HFF-Myc (cell line): Measurements from ENCODE around the gene OTOG.
"Not testable (repeated sequence)": the region's sequence is repeated elsewhere in the genome, so short reads cannot be mapped to it uniquely, and the experiment has no call there.

Experiments used
- DNase-seq: peaks from one replicate; pipeline ENCODE4 v3.0.0-alpha.2; 2011; ENCODE audit warnings: low read depth; ENCODE audit errors: extremely low read depth
- H3K4me3 ChIP-seq: replicated peaks from 2 replicates; pipeline ENCODE4 v1.5.1; 2011; ENCODE audit warnings: low read depth, mild to moderate bottlenecking, control low read depth, low read length
- TF ChIP-seq, protein P1 (sequence below): IDR thresholded peaks from 2 replicates; pipeline ENCODE4 v1.5.1; 2012; ENCODE audit warnings: mild to moderate bottlenecking, low read depth, low read length, control low read depth; ENCODE audit errors: missing control alignments

Gene OTOG

DNA sequence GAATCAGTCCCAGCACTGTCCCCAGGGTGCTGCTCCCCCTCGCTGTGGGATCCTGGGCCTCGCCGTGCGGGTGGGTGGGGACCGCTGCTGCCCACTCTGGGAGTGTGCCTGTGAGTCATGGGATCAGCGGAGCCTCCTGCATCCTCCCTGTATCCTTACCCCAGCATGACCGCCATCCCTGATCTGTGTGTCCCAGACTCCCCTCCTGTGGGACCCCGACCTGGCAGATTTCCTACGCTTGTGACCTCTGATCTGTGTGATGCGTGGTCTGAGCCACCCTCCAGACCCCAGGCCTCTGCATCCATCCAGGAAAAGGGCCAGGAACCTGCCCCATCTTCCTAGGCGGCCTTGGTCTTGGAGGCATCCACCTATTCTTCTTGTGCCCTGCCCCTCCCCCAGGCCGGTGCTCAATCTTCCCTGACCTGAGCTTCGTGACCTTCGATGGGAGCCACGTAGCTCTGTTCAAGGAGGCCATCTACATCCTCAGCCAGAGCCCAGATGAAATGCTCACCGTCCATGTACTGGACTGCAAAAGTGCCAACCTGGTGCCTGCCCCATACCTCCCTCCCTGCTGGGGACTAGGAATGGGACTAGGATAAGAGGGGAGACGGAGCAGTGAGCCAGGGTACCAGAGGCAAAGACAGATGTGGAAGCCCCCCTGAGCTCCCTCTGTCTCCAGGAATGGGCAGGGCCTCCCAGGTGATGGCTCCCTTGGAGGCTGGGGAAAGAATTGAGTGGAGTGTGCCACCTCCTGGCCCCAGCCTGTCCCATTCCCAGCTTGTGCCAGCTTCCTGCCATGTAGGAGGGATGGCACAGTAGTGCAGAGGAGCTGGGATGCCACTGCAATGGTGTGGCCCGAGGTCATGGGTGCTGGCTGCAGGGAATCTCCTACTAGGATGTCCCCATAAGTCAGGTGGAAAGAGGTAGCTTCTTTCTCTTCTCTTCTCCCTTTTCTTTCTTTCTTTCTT, 65.4 kb downstream of the OTOG start:
- H3K4me3 ChIP-seq, result no peak overlapping the region
- DNase-seq, result no peak
- TF ChIP-seq, protein P1, sequence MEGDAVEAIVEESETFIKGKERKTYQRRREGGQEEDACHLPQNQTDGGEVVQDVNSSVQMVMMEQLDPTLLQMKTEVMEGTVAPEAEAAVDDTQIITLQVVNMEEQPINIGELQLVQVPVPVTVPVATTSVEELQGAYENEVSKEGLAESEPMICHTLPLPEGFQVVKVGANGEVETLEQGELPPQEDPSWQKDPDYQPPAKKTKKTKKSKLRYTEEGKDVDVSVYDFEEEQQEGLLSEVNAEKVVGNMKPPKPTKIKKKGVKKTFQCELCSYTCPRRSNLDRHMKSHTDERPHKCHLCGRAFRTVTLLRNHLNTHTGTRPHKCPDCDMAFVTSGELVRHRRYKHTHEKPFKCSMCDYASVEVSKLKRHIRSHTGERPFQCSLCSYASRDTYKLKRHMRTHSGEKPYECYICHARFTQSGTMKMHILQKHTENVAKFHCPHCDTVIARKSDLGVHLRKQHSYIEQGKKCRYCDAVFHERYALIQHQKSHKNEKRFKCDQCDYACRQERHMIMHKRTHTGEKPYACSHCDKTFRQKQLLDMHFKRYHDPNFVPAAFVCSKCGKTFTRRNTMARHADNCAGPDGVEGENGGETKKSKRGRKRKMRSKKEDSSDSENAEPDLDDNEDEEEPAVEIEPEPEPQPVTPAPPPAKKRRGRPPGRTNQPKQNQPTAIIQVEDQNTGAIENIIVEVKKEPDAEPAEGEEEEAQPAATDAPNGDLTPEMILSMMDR, result no peak

DNA sequence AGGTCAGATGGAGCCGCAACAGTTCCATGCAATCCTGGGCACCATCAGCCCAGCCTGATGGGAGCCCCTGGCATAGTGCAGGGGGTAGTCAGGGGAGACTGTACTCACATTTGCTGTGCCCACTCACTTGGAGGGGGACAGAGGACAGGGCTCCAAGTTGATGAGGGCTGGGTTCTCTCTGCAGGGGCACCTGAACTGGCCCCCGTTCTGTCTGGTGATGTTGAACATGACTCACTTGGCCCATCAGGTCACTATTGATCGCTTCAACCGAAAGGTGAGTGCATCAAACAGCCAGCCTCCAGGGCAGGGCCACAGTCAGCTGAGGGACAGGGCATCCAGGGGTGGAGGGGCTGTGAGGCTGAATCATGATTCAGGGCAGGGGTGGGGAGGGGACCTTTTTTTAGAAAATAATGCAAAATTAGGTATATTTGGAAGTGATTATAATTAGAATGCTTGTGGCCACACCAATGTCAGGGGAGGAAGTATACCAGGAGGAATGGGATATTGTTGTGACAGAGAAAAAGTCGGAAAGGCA, 66.4 kb downstream of the OTOG start:
- no peak for DNase-seq

DNA sequence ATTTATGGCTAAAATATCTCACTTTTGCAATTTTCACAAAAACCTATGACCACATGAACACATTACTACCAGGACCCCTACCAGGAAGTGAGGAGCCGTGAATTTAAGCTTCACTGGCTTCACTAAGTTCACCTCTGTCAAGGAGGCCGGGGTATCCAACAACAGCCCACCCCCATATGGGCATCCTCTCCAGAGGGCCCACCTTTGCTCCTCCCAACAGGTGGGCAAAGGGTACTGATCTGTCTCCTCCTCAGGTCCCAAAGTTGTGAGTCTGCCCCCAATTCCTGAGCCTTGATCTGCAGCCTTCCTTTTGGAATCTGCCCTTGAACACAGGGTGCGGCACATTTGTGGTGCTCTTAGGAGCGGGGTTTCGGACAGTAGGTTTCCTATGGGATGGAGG, 66.9 kb downstream of the OTOG start:
- H3K4me3 ChIP-seq, result no peak overlapping the region
- no peak for DNase-seq
- TF ChIP-seq, protein P1, result no peak

More for the DNA sequence above, 66.4 kb downstream of the OTOG start:
- TF ChIP-seq, protein P1, result no peak
- no peak overlapping the region for H3K4me3 ChIP-seq

DNA sequence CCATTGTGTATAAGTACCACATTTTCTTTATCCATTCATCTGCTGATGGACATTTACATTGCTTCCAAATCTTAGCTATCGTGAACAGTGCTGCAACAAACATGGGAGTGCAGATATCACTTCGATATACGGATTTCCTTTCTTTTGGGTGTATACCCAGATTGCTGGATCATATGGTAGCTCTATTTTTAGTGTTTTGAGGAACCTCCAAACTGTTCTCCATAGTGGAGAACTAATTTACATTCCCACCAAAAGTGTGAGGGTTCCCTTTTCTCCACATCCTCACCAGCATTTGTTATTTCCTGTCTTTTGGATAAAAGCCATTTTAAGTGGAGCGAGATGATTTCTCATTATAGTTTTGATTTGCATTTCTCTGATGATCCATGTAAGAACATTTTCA, 75.7 kb downstream of the OTOG start:
- H3K4me3 ChIP-seq, DNase-seq: not testable (repeated sequence)

DNA sequence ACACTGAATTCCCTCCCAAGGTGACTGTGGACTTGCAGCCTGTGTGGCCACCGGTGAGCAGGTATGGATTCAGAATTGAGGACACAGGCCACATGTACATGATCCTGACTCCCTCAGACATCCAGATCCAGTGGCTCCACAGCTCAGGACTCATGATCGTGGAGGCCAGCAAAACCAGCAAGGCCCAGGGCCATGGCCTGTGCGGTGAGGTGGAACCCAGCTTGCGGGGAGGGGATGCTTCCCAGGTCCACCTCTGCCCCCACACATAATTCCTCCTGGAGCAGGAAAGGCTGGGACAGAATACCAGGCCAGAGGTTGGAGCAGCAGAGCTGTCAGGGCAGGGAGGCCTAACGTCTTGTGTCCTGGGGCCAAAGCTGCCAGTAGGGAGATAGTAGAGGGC, 82.1 kb downstream of the OTOG start:
- TF ChIP-seq, protein P1, result no peak
- DNase-seq, result no peak
- no peak overlapping the region for H3K4me3 ChIP-seq

DNA sequence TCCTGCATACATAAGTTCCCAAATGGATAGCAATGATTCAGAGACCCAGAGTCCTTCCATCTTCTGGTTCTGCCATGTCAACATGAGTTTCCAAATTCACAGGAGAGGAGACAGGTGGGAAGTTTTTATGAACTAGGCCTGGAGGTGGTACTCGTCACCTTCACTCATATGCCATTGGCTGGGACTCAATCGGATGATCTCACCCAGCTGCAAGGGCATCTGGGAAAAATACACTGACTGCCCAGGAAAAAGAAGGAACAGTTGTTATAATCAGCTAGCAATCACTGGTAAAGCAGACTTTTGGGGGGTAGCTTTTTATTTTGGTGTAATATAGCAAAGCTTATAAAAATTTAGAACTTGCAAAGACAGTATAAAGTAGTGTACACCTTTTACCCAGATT, 83.9 kb downstream of the OTOG start:
- H3K4me3 ChIP-seq, result no peak overlapping the region
- DNase-seq, result no peak
- TF ChIP-seq, protein P1, result no peak

DNA sequence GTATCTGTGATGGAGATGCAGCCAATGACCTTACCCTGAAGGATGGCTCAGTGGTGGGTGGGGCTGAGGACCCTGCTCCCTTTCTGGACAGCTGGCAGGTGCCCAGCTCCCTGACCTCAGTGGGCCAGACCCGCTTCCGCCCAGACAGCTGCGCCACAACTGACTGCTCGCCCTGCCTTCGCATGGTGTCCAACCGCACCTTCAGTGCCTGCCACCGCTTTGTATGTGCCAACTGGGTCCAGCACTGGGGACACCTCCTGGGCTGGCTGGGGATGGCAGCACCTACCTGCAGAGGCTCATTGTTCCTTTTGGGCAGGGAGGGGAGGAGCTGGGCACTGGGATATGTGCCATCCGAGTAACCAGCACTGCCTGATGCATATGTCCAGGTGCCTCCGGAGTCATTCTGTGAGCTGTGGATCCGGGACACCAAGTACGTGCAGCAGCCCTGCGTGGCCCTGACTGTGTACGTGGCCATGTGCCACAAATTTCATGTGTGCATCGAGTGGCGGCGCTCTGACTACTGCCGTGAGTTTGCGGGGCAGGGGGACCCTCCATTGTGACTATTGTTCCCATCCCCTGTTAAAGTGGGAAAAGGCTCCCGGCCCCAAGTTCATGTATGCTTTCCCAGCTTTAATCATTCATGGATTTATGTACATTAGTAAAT, 84.8 kb downstream of the OTOG start:
- H3K4me3 ChIP-seq, result no peak overlapping the region
- no peak for DNase-seq
- TF ChIP-seq, protein P1, result no peak
